Raji (cell line): ENCODE data around the gene DUSP15.

Experiments
- POLR2A ChIP-seq: IDR thresholded peaks from 2 replicates; pipeline ENCODE4 v1.6.1; 2011; ENCODE audit warnings: low read depth, low read length, control low read depth; ENCODE audit not compliant: insufficient read depth

Gene DUSP15, protein sequence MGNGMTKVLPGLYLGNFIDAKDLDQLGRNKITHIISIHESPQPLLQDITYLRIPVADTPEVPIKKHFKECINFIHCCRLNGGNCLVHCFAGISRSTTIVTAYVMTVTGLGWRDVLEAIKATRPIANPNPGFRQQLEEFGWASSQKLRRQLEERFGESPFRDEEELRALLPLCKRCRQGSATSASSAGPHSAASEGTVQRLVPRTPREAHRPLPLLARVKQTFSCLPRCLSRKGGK

DNA sequence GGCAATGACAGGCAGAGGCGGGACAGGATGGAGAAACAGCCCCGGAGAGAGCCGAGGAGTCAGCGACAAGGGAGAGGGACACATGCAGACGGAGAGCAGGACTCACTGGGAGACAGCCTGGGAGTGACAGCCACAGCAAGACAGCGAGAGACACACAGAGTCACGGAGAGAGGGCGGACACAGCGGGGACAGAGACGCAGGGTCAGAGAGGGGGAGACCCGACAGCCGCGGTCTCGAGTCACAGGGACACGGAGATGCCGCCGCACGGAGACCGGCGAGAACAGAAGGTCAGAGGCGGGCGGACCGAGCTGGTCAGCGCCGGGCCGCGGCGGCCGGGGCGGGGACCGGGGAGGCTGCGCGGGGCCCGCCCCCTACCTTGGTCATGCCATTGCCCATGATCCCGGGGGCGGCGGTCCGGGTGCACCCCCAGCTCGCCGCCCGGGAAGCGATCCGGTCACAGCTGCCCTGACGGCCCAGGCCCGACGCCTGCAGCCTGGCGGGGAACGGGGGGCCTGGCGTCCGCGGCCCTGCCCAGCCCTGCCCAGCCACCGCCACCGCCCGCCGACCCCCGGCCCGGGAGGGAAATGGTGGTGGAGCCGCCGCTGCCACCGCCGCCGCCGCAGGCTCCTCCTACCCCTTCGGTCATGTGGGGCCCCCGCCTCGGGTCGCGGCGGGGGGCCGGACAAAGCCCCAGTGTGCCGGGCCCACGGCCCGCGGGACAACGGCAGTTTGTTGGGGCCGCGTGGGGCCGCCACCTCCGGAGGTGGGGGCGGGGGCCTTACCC is at the start of gene DUSP15, which contains the start of gene TTLL9:
DUSP15 (minus strand) TSS at position 586 of the 784 bp plus-strand sequence; CDS start at position 396, 190 bp downstream.
TTLL9 (plus strand) TSS at position 693 of the 784 bp plus-strand sequence. CDS start 493 bp downstream, outside the sequence.
- no peak for TF ChIP-seq POLR2A

DNA sequence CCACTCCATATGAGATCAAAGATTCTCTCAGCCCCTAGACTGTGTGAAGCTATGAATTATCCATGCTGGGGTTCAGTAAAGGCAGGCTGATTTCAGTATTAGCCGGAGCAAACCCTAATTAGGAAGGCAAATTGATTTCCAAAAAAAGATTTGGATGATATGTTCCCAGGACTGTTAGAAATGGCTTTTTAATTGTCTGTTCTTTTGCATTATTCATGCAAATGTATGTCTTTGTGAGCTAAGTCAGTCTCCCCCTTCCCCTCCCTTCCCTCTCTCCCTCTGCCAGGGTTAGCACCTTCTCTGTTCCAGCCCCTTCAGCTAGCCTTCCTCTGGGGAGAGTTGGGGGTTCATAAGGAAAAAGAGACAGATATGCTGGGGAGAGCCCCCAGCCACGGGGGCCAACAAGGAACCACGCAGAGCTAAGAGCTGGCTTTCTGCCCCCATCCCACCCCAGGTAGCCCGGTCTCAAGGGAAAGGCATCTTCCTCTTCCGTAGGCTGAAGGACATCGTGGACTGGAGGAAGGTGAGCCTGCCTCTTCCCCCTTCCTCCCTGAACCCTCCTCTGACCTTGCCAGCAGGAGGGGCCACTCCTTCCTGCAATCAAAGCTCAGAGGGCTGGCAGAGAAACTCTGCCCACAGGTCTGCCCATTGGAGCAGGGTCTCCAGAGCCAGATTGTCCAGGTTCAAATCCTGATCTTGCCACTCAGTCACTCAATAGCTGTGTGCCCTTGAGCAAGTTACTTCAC is 49.3 kb upstream of the DUSP15 start:
- no peak for TF ChIP-seq POLR2A

DNA sequence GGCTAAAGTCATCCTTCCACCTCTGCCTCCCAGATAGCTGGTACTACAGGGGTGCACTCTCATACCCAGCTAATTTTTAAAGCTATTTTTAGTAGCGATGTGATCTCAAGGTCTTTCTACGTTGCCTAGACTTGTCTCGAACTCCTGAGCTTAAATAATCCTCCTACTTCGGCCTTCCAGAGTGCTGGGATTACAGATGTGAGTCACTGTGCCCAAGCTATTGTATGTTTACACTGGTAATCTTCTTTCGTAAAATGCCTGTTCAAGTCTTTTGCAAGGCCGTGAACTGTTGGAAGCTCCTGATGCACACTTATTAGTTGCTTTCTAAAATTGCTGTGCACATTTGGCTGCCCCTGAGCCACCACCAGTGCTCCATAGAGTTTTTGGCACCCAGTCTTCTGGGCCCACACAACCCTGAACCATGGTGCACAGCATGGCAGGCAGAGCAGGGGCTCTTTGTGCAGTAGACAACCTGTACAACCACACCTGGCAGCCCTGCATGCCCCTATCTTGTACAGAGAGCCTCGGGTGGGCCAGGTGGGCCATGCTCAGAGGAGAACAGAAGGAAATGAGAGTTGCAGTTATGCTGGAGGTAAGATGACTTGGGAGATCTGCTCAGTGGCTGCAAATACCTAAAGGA is 48.3 kb upstream of the DUSP15 start:
- no peak for TF ChIP-seq POLR2A

DNA sequence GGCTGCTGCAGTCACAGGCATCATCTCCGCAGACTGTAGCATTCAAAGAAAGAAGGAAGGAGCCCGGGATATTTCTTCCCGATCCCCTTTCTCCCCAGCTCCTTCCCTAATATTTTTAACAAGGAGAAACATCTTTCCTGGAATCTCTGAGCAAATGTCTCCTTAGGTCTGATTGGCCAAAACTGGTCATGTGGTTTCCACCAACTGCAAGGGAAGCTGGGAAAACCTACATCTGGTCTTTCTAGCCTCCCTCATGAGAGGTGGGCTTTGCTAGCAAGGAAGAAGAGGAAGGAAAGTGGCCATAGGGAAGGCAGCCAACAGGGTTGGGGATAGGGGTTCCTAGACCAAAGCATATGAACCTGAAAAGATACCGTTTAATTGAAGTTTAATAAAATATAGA is 46.4 kb upstream of the DUSP15 start:
- TF ChIP-seq POLR2A: no peak

GRCh38 chr20:31915491-31916280 is 45.4 kb upstream of the DUSP15 start:
- TF ChIP-seq POLR2A: no peak

DNA sequence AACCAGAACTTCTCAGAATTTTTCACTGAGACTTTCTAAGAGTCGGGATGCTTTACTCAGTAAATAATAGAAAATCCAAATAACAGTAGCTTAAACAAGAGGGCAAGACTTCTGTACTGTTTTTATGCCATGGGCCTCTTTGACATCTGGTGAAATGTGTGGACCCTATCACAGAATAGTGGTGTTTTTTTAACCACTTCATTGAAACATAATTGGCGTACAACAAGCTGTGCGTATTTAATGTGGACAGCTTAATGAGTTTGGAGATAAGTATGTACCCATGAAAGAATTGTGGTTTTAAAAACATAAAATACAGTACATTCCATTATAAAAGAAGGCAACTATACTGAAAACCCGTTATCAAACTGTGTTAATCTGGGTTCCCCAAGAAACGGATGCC is 43.8 kb upstream of the DUSP15 start:
- TF ChIP-seq POLR2A: no peak

GRCh38 chr20:31913431-31914157 is 43.3 kb upstream of the DUSP15 start:
- no peak for TF ChIP-seq POLR2A

GRCh38 chr20:31910071-31910803 is 39.9 kb upstream of the DUSP15 start:
- no peak for TF ChIP-seq POLR2A

DNA sequence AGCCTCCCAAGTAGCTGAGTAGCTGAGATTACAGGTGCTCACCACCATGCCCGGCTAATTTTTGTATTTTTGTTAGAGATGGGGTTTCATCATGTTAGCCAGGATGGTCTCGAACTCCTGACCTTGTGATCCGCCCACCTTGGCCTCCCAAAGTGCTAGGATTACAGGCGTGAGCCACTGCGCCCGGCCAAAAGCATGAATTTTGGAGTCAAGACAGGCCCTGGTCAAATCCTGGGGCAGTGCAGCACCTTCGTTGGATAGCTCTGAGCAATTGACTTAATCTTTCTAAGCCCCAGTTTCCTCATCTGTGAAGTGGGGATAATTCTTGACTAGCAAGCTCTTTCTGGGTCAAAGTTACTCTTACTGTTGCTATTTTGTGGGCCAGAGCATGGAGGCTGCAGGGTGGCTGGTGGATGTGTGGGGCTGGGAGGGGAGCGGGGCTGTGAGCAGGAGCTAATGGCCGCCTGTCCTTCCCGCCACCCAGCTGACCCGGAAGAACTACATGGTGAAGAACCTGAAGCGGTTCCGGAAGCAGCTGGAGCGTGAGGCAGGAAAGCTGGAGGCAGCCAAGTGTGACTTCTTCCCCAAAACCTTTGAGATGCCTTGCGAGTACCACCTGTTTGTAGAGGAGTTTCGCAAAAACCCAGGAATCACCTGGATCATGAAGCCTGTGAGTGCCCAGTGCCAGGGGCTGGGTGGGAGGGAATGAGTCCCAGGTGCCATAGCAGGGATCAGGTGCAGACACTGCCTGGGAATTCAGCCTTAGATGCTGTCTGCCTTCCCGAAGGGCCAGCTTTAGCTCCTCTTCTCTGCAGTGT is 39.1 kb upstream of the DUSP15 start:
- TF ChIP-seq POLR2A: no peak

DNA sequence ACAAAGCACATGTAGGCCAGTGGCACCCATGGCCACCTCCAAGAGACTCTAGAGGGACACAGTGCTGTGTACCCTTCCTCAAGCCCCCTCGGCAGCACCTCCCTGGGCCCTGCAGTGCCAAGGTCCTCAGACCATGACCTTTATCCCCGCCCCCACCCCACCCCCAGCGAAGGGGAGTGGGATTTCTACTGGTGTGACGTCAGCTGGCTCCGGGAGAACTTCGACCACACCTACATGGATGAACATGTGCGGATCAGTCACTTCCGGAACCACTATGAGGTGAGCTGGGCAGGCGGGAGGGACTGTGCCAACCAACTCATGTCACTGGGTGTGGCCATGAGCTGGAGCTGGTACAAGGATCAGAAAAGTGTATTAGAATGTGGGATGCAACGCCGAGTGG is 38.1 kb upstream of the DUSP15 start:
- TF ChIP-seq POLR2A: no peak

GRCh38 chr20:31908016-31908415 is 37.7 kb upstream of the DUSP15 start:
- TF ChIP-seq POLR2A: no peak

GRCh38 chr20:31907046-31907445 is 36.7 kb upstream of the DUSP15 start:
- no peak for TF ChIP-seq POLR2A
